ENCODE results near the gene DUSP9.
"Not testable (repeated sequence)": the region's sequence is repeated elsewhere in the genome, so short reads cannot be mapped to it uniquely, and the experiment has no call there.

Gene DUSP9, protein sequence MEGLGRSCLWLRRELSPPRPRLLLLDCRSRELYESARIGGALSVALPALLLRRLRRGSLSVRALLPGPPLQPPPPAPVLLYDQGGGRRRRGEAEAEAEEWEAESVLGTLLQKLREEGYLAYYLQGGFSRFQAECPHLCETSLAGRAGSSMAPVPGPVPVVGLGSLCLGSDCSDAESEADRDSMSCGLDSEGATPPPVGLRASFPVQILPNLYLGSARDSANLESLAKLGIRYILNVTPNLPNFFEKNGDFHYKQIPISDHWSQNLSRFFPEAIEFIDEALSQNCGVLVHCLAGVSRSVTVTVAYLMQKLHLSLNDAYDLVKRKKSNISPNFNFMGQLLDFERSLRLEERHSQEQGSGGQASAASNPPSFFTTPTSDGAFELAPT

DNA sequence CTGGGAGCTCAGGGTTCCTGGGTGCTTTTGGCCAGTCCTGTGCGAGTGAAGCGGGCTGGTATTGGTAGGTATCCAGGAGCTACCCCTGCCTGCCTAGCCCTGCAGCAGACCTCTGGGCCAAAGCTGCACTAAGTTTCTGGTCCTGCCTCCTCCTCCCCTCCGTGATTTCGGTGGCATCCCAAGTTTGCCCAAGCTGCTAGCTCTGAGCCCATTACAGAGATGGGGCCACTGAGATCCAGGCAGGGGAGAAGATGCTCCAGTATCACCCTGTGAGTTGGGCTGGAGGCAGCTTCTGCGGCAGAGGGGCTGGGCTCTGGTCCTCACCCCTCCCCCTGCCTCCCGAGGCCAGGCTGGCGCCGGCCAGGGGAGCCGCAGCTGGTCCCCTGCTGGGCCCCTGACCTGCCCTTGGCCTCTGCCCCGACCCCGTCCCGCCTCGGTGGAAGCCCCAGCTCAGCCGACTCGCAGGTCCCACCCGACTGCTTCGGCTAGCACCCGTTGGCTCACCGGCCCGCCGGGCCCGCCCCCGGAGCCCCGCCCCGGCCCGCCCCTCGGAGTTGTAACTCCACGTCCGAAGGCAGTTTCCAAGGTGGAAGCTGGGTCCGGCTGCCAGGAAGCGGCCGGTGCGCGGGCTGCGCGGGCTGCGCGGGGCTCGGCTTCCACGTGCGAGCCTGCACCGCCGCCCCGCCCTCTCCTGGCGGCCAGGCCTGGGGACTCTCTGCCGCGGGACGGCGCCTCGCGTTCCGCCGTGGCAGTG is at the start of gene DUSP9:
Gene DUSP9 (plus strand): TSS at position 584 of the 754 bp plus-strand sequence. CDS start 751 bp downstream, outside the sequence.
- DNase-seq: peak in 1 of 2 experiments; percentile 22

DNA sequence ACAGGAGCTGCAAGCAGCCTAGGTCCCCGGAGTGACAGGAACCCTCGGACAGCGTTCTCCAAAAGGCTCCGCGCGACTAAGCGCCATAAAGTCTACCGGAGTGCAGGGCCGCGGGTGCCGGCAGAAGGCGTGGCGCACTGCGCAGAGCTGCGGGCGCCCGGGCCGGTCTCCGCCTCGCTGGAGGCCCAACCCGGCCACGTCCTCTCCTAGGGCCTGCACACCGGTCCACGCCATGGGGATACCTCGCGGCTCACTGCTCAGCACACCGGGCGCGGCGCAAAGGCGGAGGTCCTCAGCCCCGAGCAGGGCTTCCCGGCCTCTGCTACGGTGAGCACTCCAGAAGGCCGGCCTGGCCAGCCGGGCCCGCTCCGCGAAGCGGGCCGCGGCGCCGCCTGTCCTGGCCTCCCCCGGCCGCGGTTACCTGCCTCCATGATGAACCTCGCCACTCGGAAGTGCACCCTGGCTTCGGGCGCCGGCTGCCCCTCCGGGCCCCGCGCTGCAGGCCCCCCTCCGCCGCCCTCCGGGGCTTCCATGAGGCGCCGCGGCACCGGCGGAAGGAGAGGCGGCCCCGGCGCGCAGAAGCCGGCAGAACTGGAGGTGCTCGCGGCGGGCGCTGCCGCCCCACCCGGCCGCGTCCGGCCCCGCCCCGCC is 48.3 kb upstream of the DUSP9 start, which contains the start of gene CCNQ:
Gene CCNQ (minus strand): TSS at position 599 of the 651 bp plus-strand sequence. CDS start 66 bp downstream, at position 533.
- DNase-seq: peak in 1 of 2 experiments; percentile 17

- peak; percentile 60 to 77 for DNase-seq
Measured at GRCh38 chrX:153599192-153600031, 47.6 kb upstream of the DUSP9 start.

DNA sequence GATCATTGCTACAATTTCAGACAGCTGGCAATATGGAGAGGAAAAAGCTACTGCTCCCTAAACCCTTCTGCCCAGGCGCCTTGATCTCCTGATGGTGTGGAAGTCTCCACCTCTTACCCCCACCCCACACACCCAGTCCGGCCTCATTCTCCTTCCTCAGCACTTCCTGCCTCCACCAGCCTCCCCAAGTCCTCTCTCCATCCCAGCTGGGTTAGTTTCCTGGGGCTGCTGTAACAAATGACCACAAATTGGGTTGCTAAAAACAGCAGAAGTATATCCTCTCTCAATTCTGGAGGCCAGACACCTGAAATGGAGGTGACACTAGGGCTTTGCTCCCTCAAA is 47.0 kb upstream of the DUSP9 start:
- no peak for DNase-seq

GRCh38 chrX:153600921-153601320 is 46.1 kb upstream of the DUSP9 start:
- DNase-seq: no peak

DNA sequence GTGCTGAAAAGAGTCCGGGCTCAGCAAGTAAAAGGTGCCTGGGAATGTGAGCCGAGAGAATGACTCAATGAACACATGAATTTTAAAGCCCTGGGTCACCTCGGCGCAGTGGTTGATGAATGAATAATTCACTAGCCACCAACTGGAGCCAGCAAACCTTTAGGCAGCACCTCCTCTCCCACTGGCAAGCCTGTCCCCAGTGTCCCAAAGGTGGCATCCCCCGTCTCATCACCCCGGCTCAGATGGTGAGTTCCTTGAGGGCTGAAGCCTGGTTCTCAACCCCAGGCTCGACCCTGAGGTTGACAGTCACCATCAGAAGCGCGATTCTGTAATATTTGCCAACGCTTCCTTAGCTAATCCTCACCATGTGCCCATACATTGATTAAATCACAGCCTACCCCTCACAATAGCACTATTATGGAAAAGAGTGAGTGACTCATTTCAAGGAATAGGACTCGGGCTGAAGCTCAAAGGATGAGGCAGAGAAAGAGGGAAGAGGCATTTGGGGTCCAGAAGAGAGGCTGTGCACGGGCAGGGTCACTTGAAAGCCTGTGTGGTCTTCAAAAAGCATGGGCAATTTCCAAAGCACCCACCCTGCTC is 45.4 kb upstream of the DUSP9 start:
- no peak for DNase-seq

DNA sequence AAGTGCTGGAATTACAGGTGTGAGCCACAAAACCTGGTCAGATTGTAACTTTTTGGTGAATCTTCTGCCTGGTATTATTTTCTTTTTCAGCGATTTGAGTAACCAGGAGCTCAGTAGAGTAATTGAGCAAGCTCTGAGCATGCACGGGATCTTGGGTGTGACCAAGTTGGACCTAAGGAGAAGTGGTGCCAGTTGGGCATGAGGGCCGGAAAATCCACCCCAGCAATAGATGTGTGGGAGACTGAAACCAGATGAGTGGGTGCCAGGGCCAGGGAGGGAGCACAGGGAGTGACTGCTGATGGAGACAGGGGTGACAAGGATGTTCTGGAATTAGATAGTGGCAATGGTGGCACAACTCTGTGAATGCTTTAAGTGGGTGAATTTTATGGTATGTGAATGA is 44.4 kb upstream of the DUSP9 start:
- DNase-seq: no peak

DNA sequence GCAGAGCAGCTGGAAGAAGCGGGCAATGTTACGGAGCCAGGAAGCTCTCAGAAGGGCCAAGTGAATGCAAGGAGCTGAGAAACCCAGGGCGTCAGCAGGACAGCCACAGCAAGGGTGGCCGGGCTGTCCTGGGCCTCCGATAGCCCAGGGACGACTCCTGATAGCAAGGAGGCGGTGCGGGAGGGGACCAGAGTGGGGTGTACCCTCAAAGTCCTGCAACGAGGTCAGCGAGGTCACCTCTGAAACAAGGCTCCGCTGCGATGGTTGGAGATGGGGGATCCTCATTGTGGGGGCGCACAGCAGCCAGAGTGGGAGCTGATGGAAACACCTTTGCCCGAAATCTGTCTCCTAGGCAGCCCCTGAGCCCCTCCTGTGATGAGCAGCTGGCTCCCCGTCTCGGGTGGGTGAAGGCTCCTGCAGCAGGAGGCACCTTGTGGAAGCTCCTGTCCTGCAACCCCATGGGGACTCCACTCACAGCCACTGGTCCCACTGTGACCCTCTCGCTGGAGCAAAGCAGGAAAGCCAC is 43.8 kb upstream of the DUSP9 start:
- DNase-seq: no peak

DNA sequence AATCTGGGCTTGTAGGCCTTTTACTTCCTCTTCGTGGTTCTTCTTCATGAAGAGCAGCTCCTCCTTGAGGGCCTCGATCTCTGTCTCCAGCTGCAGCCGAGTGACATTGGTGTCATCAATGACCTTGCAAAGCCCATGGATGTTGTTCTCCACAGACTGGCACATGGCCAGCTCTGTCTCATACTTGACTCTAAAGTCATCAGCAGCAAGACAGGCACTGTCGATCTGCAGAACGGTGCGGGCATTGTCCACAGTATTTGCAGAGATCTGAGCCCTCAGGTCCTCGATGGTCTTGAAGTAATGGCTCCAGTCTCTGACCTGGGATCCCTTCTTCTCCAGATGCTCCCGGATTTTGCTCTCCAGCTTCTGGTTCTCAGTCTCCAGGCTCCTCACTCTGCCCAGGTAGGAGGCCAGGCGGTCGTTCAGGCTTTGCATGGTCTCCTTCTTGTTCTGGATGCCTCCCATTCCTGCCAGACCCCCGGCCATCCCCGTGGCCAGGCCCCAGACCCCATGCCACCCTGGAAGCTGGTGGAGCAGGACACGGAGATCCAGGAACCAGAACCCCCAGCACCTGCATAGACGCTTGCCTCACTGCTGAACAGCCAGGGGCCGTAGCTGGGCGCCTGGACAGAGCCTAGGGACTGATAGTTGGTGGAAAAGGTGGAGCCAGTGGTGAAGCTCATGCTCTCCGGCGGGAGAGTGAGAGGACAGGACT is 42.2 kb upstream of the DUSP9 start:
- not testable (repeated sequence) for DNase-seq

- DNase-seq: no peak
Measured at GRCh38 chrX:153606503-153606902, 40.5 kb upstream of the DUSP9 start.

DNA sequence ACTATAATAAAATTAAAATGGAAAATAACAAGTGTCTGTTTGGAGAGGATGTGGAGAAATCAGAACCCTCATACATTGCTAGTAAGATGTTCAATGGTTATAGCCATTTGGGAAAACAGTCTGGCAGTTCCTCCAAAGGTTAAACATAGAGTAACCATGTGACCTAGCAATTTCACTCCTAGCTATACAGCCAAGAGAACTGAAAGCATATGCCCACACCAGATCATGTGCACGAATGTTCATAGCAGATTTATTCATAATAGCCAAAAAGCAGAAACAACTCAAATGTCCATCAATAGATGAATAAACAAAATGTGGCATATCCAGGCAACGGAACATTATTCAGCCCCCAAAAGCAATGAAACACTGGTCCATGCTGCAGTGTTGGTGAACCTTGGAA is 38.6 kb upstream of the DUSP9 start:
- no peak for DNase-seq

GRCh38 chrX:153608806-153609205 is 38.2 kb upstream of the DUSP9 start:
- no peak for DNase-seq

GRCh38 chrX:153609917-153610835 is 36.8 kb upstream of the DUSP9 start:
- DNase-seq: peak; percentile 51 to 56

DNA sequence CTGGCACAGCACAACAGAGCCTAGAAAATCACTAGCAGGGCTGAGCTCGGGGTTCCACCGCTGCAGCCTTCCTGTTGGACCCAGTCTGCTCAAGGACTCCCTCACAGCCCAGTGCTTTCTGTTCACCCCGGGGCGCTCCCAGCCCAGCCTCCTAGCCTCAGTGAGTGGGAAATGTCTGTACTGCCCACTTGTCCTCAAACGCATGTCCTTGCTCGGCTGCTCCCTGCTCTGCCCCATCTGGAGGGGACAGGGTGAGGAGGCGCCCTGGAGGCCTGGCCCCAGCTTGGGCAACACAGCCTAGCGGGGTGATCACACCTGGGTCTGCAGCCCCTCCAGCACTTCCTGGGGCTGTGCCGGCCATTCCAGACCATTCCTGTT is 36.2 kb upstream of the DUSP9 start:
- no peak for DNase-seq

GRCh38 chrX:153611298-153612095 is 35.5 kb upstream of the DUSP9 start:
- DNase-seq: no peak

DNA sequence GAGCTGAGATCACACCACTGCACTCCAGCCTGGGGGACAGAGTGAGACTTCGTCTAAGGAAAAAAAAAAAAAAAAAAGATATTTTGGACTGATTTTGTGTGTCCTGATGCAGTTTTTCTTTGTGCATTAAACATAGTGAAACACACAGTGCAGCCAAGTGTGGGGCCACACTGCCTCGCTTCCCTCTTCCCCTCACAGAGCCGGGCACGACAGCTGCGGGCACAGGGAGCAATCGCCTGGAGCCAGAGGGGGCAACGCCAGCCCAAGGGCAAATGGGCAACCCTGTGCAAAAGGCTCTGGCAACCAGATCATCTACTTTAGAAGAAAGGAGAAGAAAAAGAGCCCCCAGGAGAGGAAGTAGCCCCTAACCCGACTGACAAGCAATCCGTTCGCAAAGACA is 34.6 kb upstream of the DUSP9 start:
- no peak for DNase-seq

GRCh38 chrX:153614818-153615217 is 32.2 kb upstream of the DUSP9 start:
- DNase-seq: no peak

DNA sequence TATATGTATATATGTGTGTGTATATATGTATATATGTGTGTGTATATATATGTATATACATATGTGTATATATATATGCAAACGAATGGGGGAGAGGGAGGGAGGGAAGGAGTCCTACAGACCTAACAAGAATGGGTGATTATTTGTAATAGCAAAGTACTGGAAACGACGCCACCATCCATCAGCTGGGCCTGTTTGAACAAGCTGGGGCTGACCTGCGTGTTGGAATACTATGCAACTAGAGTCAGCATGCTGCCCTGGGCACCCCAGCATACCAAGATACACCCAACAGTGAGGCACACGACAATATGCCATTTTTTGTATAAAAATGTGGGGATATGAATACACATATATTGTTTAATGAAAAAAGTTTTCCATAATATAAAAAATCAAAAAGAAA is 26.4 kb upstream of the DUSP9 start:
- no peak for DNase-seq

- DNase-seq: no peak
Measured at GRCh38 chrX:153621949-153622598, 24.9 kb upstream of the DUSP9 start.

All from NCI-H2081 (cell line).